Esophagus squamous epithelium (tissue), 4 donors: ENCODE data around the gene MPPED2.

Experiments
- POLR2A ChIP-seq, 4 donors: fragments of 450-650 bp; IDR thresholded peaks; one replicate each; pipeline ENCODE4 v1.6.1; 2017; ENCODE audit warnings: antibody characterized with exemption in 4 of 4, mild to moderate bottlenecking in 4 of 4, moderate library complexity in 3 of 4
- TF ChIP-seq, protein P1 (sequence below), 6 experiments: fragments of 450-650 bp in 4 of 6; fragments of 200-600 bp in 2 of 6; sonication (generic) in 2 of 6; IDR thresholded peaks; one replicate each; pipeline ENCODE4 v1.5.1; 2016 to 2019; ENCODE audit warnings: antibody characterized with exemption in 6 of 6, mild to moderate bottlenecking in 4 of 6, moderate library complexity in 4 of 6

DNA sequence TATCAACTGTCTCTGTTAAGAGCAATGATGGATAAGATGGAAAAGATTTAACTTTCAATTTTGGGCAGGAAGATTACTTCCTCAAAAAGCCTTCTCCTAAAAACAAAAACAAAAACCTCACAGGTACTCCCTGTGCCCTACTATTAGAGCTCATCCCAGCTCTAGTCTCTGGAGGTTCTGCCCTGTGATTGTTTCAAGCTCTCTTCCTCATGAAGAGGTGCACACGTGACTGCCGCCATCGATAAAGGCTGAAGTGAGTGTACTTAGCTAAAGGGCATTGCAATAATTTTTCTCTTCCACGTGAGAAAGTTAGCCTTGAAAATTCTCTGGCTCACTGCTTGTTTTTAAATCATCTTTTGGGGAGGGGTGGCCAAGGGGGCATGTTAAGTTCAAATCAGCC, 36.6 kb downstream of the MPPED2 start:
- TF ChIP-seq, protein P1, sequence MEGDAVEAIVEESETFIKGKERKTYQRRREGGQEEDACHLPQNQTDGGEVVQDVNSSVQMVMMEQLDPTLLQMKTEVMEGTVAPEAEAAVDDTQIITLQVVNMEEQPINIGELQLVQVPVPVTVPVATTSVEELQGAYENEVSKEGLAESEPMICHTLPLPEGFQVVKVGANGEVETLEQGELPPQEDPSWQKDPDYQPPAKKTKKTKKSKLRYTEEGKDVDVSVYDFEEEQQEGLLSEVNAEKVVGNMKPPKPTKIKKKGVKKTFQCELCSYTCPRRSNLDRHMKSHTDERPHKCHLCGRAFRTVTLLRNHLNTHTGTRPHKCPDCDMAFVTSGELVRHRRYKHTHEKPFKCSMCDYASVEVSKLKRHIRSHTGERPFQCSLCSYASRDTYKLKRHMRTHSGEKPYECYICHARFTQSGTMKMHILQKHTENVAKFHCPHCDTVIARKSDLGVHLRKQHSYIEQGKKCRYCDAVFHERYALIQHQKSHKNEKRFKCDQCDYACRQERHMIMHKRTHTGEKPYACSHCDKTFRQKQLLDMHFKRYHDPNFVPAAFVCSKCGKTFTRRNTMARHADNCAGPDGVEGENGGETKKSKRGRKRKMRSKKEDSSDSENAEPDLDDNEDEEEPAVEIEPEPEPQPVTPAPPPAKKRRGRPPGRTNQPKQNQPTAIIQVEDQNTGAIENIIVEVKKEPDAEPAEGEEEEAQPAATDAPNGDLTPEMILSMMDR (IDR thresholded peaks at IDR 0.05): no peak
- no peak for TF ChIP-seq POLR2A (IDR thresholded peaks at IDR 0.05)
